NCI-H2107 treated with DMSO at 0.1 percent for 48 hours (cell line): ENCODE measurements around the gene ZNF425.
"Not testable (repeated sequence)": the region's sequence is repeated elsewhere in the genome, so short reads cannot be mapped to it uniquely, and the experiment has no call there.

Experiments
- DNase-seq: peaks from one replicate; lab custom pipeline; 2025; ENCODE audit not compliant: unreplicated experiment; lab: John Stamatoyannopoulos, UW

Gene ZNF425

DNA sequence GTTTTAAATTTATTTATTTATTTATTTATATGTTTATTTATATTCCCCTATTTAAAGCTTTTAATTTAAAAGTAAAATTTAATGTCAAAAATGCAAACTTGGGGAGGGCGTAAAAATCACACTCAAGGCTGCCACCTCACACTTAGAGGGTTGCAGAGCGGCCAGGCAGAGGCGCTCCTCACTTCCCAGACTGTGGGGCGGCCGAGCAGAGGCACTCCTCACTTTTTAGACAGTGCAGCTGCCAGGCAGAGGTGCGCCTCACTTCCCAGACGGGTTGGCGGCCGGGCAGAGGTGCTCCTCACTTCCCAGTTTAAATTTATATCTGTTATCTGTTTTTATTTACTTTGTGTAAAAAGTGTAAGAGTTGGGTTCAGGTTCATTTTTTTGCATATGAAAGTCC, 10.0 kb upstream of the ZNF425 start:
- DNase-seq = no peak

DNA sequence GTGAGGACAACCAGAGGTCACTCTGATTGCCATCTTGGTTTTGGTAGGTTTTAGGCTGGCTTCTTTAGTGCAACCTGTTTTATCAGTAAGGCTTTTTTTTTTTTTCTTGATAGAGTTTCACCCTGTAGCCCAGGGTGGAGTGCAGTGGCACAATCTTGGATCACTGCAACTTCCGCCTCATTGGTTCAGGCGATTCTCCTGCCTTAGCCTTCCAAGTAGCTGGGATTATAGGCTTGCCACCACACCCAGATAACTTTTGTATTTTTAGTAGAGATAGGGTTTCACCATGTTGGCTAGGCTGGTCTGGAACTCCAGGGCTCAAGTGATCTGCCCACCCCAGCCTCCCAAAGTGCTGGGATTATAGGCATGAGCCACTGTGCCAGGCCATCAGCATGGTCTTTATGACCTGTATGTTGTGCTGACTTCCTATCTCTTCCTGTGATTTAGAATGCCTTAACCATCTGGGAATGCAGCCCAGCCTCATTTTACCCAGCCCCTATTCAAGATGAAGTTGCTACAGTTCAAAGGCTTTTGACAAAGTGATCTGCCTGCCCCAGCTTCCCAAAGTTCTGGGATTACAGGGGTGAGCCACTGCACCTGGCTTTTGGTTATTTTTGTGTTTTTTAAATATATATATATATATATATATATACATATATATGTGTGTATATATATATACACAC, 7.0 kb upstream of the ZNF425 start:
- no peak for DNase-seq

DNA sequence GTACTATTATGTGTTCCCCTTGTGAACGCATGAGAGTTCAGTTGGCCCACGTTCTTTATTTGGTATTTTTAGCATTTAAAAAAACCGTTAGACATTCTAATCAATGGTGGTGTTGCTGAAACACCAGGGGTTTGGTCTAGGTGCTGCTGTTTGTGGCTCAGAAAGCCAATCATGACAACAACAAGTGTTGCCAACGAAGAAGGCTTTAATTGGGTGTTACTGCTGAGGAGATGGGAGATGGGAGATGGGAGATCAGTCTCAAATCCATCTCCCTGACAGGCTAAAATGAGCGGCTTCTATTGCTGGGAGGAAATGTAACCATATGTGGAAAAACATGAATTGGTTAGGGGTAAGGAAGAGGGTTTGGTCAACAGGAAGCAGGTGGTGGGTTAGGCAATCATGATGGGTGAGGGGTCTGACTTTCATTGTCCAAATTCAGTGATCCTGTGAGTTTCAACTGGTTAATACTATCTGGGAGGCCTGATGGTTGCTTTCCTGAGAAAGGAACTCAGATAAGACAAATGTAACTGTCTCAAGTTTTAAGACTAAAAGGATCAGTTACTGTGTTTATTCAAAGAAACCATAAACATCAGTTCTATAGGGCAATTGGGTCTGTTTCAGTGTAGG, 4.6 kb upstream of the ZNF425 start:
- no peak for DNase-seq

DNA sequence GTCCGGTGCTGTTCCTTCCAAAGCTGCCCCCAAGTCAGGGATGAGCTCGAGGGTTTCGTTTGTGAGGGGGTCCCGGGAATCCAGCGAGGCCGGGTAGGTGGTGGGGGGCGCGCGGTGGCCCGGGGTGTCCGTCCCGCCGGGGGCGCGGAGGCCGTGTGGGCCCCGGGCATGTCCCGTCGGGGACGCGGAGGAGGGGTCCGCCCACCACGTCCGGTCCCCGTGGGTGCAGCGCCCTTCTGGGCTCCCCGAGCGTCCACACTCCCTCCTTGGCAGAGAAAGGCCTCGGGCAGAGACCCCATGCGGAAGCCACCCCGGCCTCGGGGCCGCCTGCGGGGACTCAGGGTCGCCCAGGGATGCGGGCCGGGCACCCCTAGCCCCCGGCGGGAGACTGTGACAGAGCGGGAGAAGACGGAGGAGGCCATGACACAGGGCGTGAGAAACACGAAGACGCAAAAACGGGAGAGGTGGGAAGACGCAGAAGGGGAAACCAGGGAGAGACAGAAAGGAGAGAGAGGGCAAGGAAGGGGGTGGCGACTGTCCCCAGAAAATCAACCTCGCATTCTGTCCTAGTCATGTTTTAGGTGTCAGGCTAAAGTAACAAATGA, 640 bp upstream of the ZNF425 start:
- peak; percentile 42 for DNase-seq

DNA sequence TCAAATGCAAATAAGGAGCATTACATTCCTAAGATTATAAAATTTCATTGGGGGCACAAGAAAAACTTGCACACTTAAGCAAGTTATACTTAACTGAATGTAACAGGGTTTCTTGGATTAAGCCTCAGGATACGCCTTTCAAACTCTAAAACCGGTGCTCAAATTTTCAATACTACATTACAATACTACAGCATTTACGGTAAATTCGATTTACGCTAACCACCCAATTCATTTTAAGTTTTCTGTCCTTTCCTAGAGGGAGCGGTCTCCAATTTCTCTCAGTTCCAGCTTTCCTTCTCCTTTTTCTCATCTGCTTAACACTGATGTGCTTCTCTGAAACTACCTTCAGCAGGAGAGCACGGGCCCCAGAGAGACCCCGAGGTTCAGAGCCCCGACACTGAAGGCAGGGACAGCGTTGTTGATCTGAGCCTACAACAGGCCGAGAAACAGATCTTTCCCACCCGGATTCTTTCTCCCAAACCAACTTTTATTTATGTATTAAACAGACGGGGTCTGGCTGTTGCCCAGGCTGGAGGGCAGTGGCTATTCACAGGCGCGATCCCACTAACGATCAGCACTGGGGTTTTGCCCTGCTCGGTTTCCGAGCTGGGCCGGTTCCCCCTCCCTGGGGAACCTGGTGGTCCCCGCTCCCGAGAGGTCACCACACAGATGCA, 798 bp downstream of the ZNF425 start:
- DNase-seq = no peak

DNA sequence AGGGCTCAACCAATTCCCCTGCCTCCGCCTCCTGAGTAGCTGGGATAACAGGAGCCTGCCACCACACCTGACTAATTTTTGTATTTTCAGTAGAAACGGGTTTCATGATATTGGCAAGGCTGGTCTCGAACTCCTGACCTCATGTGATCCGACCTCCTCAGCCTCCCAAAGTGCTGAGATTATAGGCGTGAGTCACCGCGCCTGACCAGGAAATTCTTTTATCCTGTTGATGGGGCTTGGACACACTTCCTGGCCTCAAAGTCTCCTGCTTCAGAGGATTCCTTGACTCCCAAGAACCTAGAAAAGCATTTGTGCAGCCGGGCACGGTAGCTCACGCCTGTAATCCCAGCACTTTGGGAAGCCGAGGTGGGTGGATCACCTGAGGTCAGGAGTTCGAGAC, 16.2 kb downstream of the ZNF425 start:
- DNase-seq = no peak

DNA sequence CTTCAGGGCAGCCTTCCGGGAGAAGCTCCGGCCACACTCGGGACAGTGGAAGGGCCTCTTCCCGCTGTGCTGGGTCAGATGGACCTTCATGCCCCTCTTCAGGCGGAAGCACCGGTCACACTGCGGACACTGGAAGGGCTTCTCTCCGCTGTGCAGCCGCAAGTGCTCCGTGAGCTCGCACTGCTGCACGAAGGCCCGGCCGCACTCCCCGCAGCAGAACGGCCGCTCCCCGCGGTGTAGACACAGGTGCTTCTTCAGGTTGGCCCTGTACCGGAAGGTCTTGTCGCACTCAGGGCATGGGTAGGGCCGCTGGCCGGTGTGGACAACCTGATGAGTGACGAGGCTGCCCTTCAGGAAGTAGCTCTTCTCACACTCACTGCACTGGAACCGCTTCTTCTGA, 21.4 kb downstream of the ZNF425 start:
- DNase-seq = no peak

DNA sequence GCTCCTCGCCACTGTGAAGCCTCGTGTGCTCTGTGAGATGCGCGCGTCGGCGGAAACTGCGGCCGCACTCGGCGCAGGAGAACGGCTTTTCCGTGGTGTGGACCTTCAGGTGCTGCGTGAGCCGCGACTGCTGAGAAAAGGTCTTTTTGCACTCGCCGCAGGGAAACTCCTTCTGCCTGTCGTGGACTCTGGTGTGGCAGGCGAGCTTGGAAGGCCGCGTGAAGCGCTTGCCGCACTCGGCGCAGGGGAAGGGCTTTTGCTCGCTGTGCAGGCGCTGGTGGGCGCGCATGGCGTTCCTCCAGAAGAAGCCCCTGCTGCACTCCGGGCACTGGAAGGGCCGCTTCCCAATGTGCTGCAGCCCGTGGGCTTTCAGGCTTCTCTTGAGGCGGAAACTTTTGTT, 21.9 kb downstream of the ZNF425 start:
- DNase-seq = no peak

DNA sequence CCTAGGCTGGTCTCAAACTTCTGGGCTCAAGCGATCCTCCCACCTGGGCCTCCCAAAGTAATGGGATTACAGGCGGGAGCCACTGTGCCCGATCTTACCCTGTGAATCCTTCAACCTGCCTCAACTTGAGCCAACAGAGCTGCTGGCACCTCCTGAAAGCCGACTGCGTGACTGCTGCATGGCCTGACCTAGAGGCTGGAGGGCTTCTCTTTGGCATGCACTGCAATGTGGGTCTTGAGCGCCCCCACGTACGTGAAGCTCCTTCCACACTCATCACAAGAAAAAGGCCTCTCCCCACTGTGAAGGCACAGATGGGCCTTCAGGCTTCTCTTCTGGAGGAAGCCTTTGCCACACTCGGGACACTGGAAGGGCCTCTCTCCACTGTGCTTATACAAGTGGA, 22.7 kb downstream of the ZNF425 start:
- no peak for DNase-seq

DNA sequence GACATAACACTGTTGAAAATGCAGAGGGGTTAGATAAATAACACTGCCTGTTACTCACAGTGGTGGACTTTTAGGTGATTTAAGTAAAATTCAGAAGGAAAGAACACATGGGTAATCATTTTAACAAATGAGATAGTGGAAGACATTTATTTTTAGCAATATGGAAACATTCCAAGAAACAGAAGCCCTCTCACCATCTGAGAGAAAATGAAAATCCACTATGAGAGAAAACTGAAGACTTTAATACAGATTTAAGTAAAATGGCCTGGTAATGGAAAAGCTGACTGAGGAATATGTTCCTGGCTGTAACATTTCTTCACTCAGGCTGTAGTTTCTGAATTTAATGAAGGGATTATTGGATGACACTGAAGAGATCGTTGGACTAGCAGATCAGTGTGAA, 23.5 kb downstream of the ZNF425 start:
- DNase-seq = no peak

DNA sequence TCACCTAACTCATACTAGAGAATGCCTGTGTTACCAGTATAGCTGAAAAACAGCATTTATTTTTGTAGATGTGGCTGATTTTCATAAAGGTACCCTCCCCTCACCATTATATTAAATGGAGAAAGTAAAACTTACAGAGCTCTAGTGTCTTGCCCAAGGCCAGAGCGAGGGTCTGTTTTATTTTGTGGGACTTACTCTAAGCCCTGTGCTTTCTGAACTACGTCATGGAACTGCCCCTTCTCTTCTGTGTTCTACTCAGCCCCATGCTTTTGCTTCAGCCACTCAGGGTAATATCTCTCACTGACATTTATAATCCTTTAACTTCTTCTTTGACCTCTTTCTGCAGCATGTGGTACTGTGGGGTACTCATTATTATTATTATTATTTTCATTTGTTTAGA, 25.3 kb downstream of the ZNF425 start:
- no peak for DNase-seq

DNA sequence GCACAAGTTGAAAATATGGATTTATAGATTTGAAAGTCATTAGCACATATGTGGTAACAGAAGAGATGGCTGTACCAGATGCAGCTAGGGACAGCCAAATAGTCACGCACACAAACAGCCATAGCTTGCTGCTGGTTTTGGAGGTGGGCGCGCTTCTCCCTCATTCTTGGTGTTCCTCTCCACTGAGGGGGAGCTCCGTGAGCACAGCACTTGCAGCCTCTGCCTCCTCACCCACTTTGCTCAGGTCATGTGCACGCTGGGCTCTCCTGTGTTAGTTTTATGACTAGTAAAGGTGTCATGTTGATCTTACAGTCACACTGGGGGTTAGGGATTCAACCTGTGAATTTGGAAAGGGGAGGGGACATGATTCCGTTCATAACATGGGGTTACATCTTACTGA, 27.1 kb downstream of the ZNF425 start:
- no peak for DNase-seq

DNA sequence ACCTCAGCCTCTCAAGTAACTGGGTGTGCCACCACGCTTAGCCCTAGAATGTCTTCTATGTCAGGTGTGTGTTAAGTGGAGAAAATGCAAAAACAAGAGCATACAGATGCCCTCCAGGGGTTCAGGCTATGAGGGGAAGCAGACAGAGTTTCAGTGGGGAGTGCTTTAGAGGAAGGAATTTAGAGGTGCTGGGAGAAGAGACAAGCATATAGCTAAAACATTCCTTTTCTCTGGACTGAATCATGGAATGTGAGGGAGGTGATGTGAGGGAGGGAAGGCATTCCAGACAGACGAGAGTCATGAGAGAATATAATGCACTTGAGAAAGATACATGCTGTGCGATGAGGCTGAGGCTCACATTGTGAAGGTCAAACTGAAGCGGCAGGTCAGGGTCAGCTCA, 29.0 kb downstream of the ZNF425 start:
- DNase-seq = no peak

DNA sequence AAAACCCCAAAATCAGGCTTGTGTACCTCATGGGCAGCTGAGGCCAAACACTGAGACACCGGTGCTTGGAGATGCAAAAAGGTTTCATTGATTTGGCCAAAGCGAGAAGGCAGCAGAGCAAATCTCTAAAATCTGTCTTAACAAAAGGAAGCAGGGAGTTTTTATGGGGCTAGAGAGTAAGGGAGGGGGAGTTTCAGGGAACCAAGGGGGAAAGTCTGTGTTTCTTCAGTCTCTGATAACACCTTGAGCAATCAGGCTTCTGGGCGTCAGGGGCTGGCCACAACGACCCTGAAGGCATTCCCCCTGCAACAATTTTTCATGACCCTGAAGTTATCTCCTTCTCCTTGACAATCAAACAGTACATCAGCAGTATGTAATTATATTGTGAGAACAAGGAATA, 32.9 kb downstream of the ZNF425 start:
- DNase-seq = no peak

DNA sequence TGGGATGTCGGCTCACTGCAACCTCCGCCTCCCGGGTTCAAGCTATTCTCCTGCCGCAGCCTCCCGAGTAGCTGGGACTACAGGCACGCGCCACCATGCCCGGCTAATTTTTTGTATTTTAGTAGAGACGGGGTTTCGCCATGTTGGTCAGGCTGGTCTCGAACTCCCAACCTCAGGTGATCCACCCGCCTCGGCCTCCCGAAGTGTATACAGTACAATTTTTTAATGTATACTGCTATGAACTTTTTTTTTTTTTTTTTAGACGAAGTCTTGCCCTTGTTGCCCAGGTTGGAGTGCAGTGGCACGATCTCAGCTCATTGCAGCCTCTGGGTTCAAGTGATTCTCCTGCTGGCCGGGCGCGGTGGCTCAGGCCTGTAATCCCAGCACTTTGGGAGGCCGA, 33.9 kb downstream of the ZNF425 start:
- not testable (repeated sequence) for DNase-seq

DNA sequence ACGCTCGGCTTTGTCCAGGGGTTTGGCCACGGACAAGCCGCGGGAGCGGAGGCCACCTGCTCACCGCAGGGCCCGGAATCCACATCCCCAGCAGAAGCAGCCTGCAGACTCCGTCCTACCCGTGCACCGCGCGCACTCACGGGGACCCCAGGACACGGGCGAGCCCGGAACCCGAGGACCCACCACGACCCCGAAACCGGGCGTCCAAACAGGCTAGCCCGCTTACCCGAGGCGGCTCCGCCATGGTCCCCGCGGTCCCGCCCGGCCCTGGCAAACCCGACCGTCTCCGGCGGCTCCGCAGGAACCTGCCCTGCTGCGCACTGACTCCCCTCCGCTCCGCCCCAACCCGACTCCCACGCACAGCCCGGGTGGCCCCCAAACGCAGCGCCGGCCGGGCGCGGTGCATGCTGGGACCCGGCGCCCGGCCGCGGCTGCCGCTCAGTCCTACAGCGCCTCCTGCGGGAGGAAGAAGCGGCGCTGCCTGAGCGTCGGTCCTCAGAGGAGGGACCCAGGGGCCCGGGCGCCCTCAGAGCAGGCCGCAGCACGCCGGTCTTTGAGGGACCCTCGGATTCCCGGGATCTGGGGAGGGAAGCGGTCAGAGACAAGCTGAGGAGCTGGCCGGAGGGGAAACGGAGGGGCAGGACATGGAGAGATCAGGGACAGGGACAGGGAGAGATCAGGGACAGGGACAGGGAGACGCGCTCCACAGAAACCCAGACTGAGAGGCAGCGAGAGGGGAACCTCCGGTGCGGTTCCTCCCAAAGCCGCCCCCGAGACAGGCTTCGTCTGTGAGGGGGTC, 35.5 kb downstream of the ZNF425 start, which contains the start of gene ZNF786:
ZNF786 (minus strand) TSS at position 322 of the 799 bp plus-strand sequence; CDS start at position 244, 78 bp downstream.
- peak; percentile 86 for DNase-seq

DNA sequence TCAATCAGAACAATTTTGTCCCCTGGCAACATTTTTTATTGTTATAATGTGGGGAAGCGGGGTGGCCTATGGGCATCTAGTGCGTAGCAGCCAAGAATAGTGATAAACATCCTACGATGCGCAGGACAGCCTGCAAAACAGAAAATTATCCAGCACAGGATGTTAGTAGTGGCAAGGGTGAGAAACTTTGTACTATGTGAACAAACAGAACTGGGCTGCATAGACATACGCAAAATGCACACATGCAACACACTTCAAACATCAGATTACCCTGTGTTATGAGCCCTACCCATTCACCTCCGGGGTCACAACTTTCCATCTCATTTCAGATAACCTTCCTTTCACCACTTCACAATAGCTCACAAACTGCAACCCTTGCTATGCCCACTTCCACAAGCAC, 38.7 kb downstream of the ZNF425 start:
- no peak for DNase-seq

DNA sequence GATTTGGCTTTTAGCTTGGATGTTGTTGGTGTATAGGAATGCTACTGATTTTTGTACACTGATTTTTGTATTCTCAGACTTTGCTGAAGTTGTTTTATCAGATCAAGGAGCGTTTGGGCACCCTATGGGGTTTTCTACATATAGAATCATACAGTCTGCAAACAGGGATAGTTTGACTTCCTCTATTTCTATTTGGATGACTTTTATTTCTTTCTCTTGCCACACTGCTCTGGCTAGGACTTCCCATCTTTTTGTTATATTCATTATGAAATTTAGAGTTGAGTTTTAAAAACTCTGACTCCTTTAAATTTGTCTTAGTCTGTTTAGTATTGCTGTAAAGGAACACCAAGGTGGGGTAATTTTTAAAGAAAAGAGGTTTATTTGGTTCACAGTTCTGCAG, 40.3 kb downstream of the ZNF425 start:
- no peak for DNase-seq

DNA sequence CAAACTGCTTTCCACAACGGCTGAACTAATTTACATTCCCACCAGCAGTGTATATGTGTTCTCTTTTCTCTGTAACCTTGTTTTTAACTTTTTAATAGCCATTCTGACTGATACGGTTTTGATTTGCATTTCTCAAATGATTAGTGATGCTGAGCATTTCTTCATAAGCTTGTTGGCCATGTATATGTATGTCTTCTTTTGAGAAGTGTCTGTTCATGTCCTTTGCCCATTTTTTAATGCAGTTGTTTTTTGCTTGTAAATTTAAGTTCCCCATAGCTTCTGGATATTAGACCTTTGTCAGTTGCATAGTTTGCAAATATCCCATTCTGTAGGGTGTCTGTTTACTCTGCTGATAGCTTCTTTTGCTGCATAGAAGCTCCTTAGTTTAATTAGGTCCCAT, 41.7 kb downstream of the ZNF425 start:
- DNase-seq = no peak

DNA sequence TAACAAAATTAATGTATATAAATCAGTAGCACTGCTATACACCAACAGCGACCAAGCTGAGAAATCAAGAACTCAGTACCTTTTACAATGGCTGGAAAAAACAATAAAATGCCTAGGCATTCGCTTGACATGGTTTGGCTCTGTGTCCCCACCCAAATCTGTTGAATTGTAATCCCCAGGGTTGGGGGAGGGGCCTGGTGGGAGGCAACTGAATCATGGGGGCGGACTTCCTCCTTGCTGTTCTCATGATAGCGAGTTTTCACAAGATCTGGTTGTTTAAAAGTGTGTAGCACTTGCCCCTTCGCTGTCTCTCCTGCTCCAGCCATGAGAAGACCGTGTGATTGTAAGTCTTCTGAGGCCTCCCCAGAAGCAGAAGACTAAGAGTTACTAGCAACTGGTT, 44.2 kb downstream of the ZNF425 start:
- DNase-seq = no peak

DNA sequence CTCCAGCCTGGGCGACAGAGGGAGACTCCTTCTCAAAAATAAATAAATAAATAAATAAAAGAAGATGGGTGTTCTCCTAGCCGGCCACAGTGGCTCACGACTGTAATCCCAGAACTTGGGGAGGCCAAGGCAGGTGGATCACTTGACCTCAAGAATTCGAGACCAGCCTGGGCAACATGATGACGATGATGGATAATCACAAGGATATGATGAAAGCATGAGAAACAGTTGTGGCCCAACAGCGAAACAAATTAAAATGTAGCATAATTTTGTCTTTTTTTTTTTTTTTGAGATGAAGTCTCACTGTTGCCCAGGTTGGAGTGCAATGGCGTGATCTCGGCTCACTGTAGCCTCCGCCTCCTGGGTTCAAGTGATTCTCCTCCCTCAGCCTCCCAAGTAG, 48.5 kb downstream of the ZNF425 start:
- no peak for DNase-seq
